SK-N-SH (cell line): ENCODE data around the gene TMEM117.

Experiments
- MAX ChIP-seq: IDR thresholded peaks from 2 replicates; pipeline ENCODE4 v1.4.0; 2012; ENCODE audit warnings: low read depth
- POLR2AphosphoS5 ChIP-seq: IDR thresholded peaks from 2 replicates; pipeline ENCODE4 v1.6.1; 2012; ENCODE audit warnings: low read depth, low read length
- TF ChIP-seq, protein P1 (sequence below): IDR thresholded peaks from 2 replicates; pipeline ENCODE4 v1.6.1; 2012; ENCODE audit warnings: mild to moderate bottlenecking, low read depth, low read length, moderate library complexity
- TF ChIP-seq, protein P2 (sequence below): fragments of 200-600 bp; sonication (generic); IDR thresholded peaks from 2 replicates; pipeline ENCODE4 v1.6.1; 2017; ENCODE audit warnings: antibody characterized with exemption, mild to moderate bottlenecking, moderate library complexity

DNA sequence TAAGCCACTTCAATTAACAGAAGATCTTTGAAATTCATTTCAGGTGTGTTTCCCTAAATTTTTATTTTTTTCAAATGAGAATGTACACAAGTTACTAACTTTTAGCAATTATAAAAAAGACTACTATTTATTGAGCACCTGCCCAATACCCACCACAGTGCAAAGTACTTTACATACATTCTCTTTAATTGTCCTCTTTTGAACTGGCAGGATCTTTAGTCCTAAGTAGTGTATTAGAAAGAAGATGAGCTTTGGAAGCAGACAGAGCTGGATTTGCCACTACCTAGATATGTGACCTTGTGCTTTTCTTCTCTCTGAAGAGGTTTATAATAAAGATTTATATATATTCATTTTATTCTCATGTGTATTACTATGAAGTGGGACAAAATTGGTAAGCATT, 63.7 kb downstream of the TMEM117 start:
- TF ChIP-seq, protein P1, sequence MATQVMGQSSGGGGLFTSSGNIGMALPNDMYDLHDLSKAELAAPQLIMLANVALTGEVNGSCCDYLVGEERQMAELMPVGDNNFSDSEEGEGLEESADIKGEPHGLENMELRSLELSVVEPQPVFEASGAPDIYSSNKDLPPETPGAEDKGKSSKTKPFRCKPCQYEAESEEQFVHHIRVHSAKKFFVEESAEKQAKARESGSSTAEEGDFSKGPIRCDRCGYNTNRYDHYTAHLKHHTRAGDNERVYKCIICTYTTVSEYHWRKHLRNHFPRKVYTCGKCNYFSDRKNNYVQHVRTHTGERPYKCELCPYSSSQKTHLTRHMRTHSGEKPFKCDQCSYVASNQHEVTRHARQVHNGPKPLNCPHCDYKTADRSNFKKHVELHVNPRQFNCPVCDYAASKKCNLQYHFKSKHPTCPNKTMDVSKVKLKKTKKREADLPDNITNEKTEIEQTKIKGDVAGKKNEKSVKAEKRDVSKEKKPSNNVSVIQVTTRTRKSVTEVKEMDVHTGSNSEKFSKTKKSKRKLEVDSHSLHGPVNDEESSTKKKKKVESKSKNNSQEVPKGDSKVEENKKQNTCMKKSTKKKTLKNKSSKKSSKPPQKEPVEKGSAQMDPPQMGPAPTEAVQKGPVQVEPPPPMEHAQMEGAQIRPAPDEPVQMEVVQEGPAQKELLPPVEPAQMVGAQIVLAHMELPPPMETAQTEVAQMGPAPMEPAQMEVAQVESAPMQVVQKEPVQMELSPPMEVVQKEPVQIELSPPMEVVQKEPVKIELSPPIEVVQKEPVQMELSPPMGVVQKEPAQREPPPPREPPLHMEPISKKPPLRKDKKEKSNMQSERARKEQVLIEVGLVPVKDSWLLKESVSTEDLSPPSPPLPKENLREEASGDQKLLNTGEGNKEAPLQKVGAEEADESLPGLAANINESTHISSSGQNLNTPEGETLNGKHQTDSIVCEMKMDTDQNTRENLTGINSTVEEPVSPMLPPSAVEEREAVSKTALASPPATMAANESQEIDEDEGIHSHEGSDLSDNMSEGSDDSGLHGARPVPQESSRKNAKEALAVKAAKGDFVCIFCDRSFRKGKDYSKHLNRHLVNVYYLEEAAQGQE: no peak
- TF ChIP-seq POLR2AphosphoS5: no peak
- no peak for TF ChIP-seq MAX
- TF ChIP-seq, protein P2, sequence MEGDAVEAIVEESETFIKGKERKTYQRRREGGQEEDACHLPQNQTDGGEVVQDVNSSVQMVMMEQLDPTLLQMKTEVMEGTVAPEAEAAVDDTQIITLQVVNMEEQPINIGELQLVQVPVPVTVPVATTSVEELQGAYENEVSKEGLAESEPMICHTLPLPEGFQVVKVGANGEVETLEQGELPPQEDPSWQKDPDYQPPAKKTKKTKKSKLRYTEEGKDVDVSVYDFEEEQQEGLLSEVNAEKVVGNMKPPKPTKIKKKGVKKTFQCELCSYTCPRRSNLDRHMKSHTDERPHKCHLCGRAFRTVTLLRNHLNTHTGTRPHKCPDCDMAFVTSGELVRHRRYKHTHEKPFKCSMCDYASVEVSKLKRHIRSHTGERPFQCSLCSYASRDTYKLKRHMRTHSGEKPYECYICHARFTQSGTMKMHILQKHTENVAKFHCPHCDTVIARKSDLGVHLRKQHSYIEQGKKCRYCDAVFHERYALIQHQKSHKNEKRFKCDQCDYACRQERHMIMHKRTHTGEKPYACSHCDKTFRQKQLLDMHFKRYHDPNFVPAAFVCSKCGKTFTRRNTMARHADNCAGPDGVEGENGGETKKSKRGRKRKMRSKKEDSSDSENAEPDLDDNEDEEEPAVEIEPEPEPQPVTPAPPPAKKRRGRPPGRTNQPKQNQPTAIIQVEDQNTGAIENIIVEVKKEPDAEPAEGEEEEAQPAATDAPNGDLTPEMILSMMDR: no peak
